ENCODE results near the gene ANKRD10. TPM values are rescaled to one million over a fixed set of nuclear protein-coding genes. Genes with fewer than 3 reads are reported as not detected.

The ANKRD10 gene
- total RNA-seq, 1 experiment from 2014 or later, result 120 TPM

DNA sequence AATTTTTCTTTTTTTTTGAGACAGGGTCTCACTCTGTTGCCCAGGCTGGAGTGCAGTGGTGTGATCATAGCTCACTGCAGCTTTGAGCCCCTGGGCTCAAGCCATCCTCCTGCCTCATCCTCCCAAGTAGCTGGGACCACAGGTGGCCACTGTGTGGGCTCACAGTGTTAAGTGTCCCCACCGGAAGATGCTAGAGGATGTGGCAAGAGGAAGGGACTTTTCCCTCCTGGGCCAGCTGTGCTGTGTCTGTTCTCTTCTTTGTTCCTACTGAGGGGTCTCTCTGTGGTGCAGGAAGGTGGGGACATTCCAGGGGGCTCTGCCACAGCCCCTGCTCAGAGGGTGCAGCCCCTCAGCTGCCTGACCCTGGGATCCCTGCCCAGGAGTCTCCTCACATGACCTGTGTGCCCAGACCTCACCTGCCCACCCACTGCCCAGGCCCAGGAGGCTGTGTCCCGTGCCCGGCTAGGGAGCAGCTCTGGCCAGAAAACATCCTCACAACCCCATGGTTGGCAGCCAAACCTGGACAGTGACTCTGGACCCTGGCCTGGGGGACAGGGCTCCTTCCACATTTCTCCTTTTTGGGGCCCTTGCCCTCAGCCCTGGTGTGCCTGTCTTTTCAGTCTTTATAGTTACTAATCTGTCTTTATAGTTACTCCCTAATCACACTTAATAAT lies 14.4 kb upstream of the ANKRD10 start:
- BruUV-seq (replicated peaks), result no TSS peak
- TF ChIP-seq, protein P1, sequence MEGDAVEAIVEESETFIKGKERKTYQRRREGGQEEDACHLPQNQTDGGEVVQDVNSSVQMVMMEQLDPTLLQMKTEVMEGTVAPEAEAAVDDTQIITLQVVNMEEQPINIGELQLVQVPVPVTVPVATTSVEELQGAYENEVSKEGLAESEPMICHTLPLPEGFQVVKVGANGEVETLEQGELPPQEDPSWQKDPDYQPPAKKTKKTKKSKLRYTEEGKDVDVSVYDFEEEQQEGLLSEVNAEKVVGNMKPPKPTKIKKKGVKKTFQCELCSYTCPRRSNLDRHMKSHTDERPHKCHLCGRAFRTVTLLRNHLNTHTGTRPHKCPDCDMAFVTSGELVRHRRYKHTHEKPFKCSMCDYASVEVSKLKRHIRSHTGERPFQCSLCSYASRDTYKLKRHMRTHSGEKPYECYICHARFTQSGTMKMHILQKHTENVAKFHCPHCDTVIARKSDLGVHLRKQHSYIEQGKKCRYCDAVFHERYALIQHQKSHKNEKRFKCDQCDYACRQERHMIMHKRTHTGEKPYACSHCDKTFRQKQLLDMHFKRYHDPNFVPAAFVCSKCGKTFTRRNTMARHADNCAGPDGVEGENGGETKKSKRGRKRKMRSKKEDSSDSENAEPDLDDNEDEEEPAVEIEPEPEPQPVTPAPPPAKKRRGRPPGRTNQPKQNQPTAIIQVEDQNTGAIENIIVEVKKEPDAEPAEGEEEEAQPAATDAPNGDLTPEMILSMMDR (IDR thresholded peaks at IDR 0.05; ENCODE audit: unreplicated experiment), result no peak
- H3K9me3 Mint-ChIP-seq (ENCODE audit: low read depth, unreplicated experiment), result no peaks in the 10 kb centered on the region
- H3K4me3 Mint-ChIP-seq (ENCODE audit: low read depth, unreplicated experiment), result no peak overlapping the region
- CTCF ChIA-PET, result no interaction called here
- H3K36me3 Mint-ChIP-seq (ENCODE audit: insufficient read depth, unreplicated experiment), result no peaks in the 10 kb centered on the region
- no peak overlapping the region for H3K27ac Mint-ChIP-seq (ENCODE audit: unreplicated experiment)
- no peak for DNase-seq
- no peaks in the 10 kb centered on the region for H3K27me3 Mint-ChIP-seq (ENCODE audit: unreplicated experiment)
- no peaks in the 10 kb centered on the region for H3K4me1 Mint-ChIP-seq (ENCODE audit: low read depth, unreplicated experiment)
- intact Hi-C loops (cut with micrococcal nuclease; ENCODE audit: unreplicated experiment), result no loop called here

DNA sequence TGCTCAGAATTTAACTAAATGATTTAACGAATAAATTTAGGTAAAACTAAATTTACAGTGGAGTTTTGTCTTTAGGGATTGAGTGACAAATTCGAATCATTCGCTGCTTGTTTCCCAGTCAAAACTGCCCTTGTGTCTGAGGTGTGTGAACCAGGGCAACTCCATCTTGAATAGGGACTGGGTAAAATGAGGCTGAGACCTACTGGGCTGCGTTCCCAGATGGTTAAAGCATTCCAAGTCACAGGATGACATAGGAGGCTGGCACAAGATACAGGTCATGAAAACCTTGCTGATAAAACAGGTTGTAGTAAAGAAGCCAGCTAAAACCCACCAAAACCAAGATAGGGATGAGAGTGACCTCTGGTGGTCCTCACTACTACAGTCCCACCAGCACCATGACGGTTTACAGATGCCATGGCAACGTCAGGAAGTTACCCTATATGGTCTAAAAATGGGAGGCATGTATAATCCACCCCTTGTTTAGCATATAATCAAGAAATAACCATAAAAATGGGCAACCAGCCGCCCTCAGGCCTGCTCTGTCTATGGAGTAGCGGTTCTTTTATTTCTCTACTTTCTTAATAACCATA lies 10.2 kb upstream of the ANKRD10 start:
- H3K9me3 Mint-ChIP-seq (ENCODE audit: low read depth, unreplicated experiment), result no peaks in the 10 kb centered on the region
- TF ChIP-seq, protein P1 (IDR thresholded peaks at IDR 0.05; ENCODE audit: unreplicated experiment), result no peak
- no TSS peak for BruUV-seq (replicated peaks)
- no peaks in the 10 kb centered on the region for H3K27me3 Mint-ChIP-seq (ENCODE audit: unreplicated experiment)
- no peak for DNase-seq
- no peak overlapping the region for H3K4me3 Mint-ChIP-seq (ENCODE audit: low read depth, unreplicated experiment)
- H3K27ac Mint-ChIP-seq (ENCODE audit: unreplicated experiment), result no peak overlapping the region
- H3K4me1 Mint-ChIP-seq (ENCODE audit: low read depth, unreplicated experiment), result no peaks in the 10 kb centered on the region
- CTCF ChIA-PET, result no interaction called here
- no peaks in the 10 kb centered on the region for H3K36me3 Mint-ChIP-seq (ENCODE audit: insufficient read depth, unreplicated experiment)
- intact Hi-C loops (cut with micrococcal nuclease; ENCODE audit: unreplicated experiment), result no loop called here

DNA sequence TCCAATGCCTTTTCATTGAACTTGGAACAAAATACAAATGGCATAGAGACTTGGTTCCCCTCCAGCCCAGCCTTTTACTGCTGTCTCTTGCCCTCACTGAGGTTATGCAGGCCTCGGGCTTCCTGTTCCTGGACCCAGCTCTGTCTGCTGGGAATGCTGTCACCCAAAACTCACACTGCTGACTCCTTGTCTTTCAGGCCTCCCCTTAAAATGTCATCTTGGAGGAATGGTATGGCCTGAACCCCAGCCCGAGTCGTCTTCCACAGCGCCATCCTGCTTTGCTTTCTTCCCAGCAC lies 9.7 kb upstream of the ANKRD10 start:
- Mint-ChIP-seq H3K4me1 (ENCODE audit: low read depth, unreplicated experiment) (no peaks in the 10 kb centered on the region), H3K36me3 (ENCODE audit: insufficient read depth, unreplicated experiment) (no peaks in the 10 kb centered on the region), H3K27ac (ENCODE audit: unreplicated experiment) (no peak overlapping the region), H3K9me3 (ENCODE audit: low read depth, unreplicated experiment) (no peaks in the 10 kb centered on the region), H3K27me3 (ENCODE audit: unreplicated experiment) (no peaks in the 10 kb centered on the region), H3K4me3 (ENCODE audit: low read depth, unreplicated experiment) (no peak overlapping the region)
- no TSS peak for BruUV-seq (replicated peaks)
- no peak for DNase-seq
- TF ChIP-seq, protein P1 (IDR thresholded peaks at IDR 0.05; ENCODE audit: unreplicated experiment), result no peak
- intact Hi-C loops (cut with micrococcal nuclease; ENCODE audit: unreplicated experiment), result no loop called here
- CTCF ChIA-PET, result no interaction called here

DNA sequence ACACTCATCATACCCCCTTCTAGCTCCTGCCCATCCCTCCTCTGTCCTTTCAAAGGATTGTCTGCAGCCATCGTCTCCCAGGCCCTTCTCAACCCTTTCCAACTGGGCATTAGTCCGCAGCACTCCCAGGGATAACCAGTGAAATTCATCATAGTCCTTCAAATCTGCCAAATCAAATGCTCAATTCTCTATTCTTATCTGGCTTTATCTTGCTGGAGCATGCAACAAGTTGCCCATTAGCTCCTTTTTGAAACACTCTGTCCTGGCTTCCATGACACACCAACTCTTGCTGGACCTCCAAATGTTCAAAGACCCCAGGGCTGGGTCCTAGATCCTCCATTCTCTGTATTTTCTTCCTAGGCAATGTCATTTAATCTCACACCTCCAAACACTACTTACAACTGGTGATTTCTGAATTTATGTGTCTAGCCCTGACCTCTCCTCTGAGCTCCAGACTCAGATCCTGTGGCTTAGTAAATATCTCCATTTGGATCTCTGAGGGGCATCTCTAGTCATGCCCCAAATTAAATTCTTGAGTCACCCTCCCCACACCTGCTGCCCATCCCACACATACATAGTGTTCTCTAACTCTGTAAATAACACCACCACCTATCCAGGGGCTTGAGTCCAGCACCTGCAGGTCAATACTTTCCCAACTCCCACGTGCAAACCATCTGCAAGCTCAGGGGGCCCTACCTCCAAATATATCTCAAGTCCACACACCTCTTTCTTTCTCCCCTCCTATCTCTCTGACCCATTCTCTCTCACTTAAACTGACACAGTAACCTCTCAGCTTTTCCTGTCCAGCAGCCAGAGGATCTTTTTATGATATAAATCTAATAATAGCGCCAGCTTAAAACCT lies 9.1 kb upstream of the ANKRD10 start:
- CTCF ChIA-PET, result interaction anchor here (0.7 kb wide), 1 partner anchor 9 kb away, joined by 4 read pairs; no protein-coding TSS in a partner anchor
- no peaks in the 10 kb centered on the region for H3K36me3 Mint-ChIP-seq (ENCODE audit: insufficient read depth, unreplicated experiment)
- TF ChIP-seq, protein P1 (IDR thresholded peaks at IDR 0.05; ENCODE audit: unreplicated experiment), result no peak
- H3K9me3 Mint-ChIP-seq (ENCODE audit: low read depth, unreplicated experiment), result no peaks in the 10 kb centered on the region
- no peaks in the 10 kb centered on the region for H3K4me1 Mint-ChIP-seq (ENCODE audit: low read depth, unreplicated experiment)
- no TSS peak for BruUV-seq (replicated peaks)
- H3K27ac Mint-ChIP-seq (ENCODE audit: unreplicated experiment), result no peak overlapping the region
- no peak overlapping the region for H3K4me3 Mint-ChIP-seq (ENCODE audit: low read depth, unreplicated experiment)
- intact Hi-C loops (cut with micrococcal nuclease; ENCODE audit: unreplicated experiment), result no loop called here
- no peak for DNase-seq
- no peaks in the 10 kb centered on the region for H3K27me3 Mint-ChIP-seq (ENCODE audit: unreplicated experiment)

All from Calu3 (cell line).